Measurements from ENCODE around the gene BNC2.
"Not testable (repeated sequence)": the region's sequence is repeated elsewhere in the genome, so short reads cannot be mapped to it uniquely, and the experiment has no call there.

BNC2 gene

DNA sequence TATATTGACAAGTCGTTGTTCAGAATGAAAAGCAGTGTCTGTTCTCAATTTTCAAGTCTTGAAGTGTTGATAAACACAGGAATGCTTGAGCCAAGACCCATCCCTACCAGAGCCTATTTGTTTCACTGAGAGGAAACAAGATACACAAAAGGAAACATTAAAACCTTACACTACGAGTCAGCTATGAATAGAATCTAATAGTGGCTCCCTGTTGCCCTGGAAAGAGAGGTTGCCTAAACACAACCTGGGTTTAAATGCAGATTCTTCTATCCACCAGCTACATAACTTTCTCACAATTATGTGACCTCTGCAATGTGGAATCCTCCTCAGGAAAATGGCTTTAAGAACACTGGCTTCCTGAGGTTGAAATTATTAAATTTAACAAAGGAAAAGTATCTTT lies 29.1 kb upstream of the BNC2 start:
- H3K4me3 ChIP-seq (replicated peaks in 1 of 2; ENCODE audit: low read depth in 2 of 2, low read length in 2 of 2): no peak overlapping the region
- no peak for TF ChIP-seq CTCF (IDR thresholded peaks at IDR 0.05; ENCODE audit: low read depth, low read length)
- DNase-seq (ENCODE audit: low read depth in 2 of 2): no peak

DNA sequence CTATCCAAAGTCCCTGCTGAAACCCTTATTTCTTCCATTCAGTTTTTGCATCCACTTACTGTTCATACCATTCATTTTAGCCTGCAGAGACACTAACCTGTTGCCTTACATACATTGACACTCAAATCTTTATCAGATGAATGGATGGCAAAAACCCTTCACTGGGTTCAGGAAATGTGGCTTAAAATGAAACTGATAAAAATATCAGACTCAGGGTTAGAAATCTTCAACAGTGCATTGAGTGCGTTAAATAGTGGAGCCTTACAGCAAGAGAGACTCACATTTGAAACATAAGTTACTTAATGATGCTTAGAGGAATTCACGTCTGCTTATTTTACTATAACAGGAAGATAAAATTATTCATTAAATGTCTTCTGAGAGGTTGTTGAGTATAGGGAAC lies 28.0 kb upstream of the BNC2 start:
- no peak overlapping the region for H3K4me3 ChIP-seq (replicated peaks in 1 of 2; ENCODE audit: low read depth in 2 of 2, low read length in 2 of 2)
- DNase-seq (ENCODE audit: low read depth in 2 of 2): no peak
- TF ChIP-seq CTCF (IDR thresholded peaks at IDR 0.05; ENCODE audit: low read depth, low read length): no peak

- TF ChIP-seq CTCF (IDR thresholded peaks at IDR 0.05; ENCODE audit: low read depth, low read length): no peak
- no peak overlapping the region for H3K4me3 ChIP-seq (replicated peaks in 1 of 2; ENCODE audit: low read depth in 2 of 2, low read length in 2 of 2)
- DNase-seq (ENCODE audit: low read depth in 2 of 2): no peak
Observed at GRCh38 chr9:16888594-16888993, 18.1 kb upstream of the BNC2 start.

- no peak for TF ChIP-seq CTCF (IDR thresholded peaks at IDR 0.05; ENCODE audit: low read depth, low read length)
- H3K4me3 ChIP-seq (replicated peaks in 1 of 2; ENCODE audit: low read depth in 2 of 2, low read length in 2 of 2): no peak overlapping the region
- no peak for DNase-seq (ENCODE audit: low read depth in 2 of 2)
Observed at GRCh38 chr9:16885931-16886330, 15.5 kb upstream of the BNC2 start.

- DNase-seq (ENCODE audit: low read depth in 2 of 2): peak; percentile 57 to 84
- H3K4me3 ChIP-seq (replicated peaks in 1 of 2; ENCODE audit: low read depth in 2 of 2, low read length in 2 of 2): no peak overlapping the region
- TF ChIP-seq CTCF (IDR thresholded peaks at IDR 0.05; ENCODE audit: low read depth, low read length): no peak
Observed at GRCh38 chr9:16884952-16885513, 14.6 kb upstream of the BNC2 start.

GRCh38 chr9:16884373-16884772 lies 13.9 kb upstream of the BNC2 start:
- no peak for TF ChIP-seq CTCF (IDR thresholded peaks at IDR 0.05; ENCODE audit: low read depth, low read length)
- no peak for DNase-seq (ENCODE audit: low read depth in 2 of 2)
- no peak overlapping the region for H3K4me3 ChIP-seq (replicated peaks in 1 of 2; ENCODE audit: low read depth in 2 of 2, low read length in 2 of 2)

DNA sequence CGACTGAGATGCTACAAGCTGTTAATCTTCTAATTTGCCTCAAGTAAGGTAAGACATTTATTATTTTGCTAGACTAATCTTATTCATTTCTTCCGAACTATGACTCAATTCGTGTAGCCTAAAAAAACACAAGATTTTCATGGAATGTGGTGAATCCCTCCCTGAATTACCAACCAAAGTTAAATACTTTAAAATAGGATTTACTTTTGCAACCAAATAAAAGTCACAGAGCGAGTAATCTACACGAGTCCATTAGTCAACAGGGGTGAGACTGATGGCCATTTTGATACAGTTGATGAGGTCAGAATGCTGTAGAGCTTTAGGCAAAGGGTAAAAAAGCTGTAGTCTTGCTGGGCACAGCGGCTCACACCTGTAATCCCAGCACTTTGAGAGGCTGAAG lies 13.1 kb upstream of the BNC2 start:
- H3K4me3 ChIP-seq (replicated peaks in 1 of 2; ENCODE audit: low read depth in 2 of 2, low read length in 2 of 2): no peak overlapping the region
- TF ChIP-seq CTCF (IDR thresholded peaks at IDR 0.05; ENCODE audit: low read depth, low read length): no peak
- DNase-seq (ENCODE audit: low read depth in 2 of 2): peak in 1 of 2 donors; percentile 42

- not testable (repeated sequence) for H3K4me3 ChIP-seq (replicated peaks in 1 of 2; ENCODE audit: low read depth in 2 of 2, low read length in 2 of 2); DNase-seq (ENCODE audit: low read depth in 2 of 2)
Observed at GRCh38 chr9:16882440-16882839, 12.0 kb upstream of the BNC2 start.
